Posterior vena cava (tissue), 2 donors: ENCODE measurements around the gene SCAANT1. TPM values are rescaled to one million over a fixed set of nuclear protein-coding genes. Genes with fewer than 3 reads are reported as not detected.
A peak's percentile ranks its signal among the peaks of the same experiment; 100 is the strongest.

Experiments used
- DNase-seq: peaks from one replicate; pipeline ENCODE4 v3.0.0-alpha.2; 2020; ENCODE audit warnings: low spot score
- intact Hi-C, 2 donors: fragments of 100-400 bp; cut with DNase I; formaldehyde crosslinking; loops; one replicate each; pipeline versions ENCODE4 v1.14.1 to v1.14.2; 2022 to 2023
- total RNA-seq, 2 donors: library from RNA; stranded (reverse); fragmentation: NEBNext Ultra II Directional; extraction: Animal tissue kit (Norgen Biotek cat#: 25700); gene quantifications; one replicate each; pipeline ENCODE4 v1.2.1, GENCODE V29; 2021
- donor health status: DM: yes; HTN: yes; CAD: no.
- donor health status: DM: yes; HTN: yes; CAD: no.

The SCAANT1 gene
- total RNA-seq, 2 donors from 2014 or later, result not detected

DNA sequence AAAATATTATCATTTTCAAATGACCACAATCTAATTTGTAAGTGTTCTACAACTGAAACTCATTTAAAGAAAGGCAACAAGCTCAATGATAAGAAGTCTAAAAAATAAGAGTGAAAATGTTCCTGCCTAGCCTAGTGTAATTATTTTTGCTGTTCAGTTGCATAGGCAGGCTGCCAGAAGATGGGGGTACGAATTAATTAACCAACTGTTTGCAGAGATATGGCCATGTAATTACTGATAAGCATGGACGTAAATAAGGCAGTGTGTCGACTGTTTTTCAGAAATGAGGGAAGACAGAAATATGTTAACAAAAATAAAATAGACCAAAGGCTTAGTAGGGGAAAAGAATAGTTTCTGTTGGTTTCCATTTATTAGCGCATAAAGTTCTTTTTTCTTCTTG lies 24.7 kb upstream of the SCAANT1 start:
- intact Hi-C loops, result no loop called here
- DNase-seq, result no peak

DNA sequence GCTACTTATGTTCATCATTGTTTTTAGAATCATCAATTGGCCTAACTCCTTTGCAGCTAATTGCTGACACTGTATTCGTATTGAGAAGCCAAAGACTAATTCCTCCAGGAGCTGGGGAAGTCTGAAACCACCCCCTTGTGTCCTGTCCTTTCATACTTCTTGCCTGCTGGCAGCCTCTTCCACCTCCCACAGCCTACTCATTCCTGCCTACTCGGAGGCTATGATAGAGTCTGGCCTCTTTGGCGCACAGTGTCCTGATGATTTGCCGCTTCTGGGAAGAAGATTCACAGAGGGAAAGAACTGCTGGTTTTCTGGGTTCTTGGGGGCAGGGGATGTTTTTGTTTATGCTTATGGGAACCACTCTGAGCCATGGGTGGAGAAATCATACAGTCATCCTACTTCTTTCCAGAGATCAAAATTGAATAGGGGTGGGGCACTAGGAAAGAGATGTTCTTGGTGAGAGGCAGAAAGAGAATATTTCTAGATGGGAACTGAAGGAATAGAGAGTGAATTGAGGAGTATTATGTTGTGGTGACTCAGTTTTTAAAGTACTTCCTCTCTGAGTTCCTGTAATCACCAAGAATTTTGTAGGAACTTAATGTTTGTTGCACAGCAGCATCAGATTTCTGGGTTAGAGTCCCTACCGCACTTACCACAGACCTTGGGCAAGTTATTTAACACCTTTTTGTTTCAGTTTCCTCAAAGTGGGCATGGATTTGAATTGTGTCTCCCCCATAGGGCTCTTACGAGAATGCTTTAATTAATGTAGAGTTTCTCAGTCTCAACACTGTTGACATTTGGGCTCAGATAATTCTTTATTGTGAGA lies 22.1 kb upstream of the SCAANT1 start:
- no peak for DNase-seq
- intact Hi-C loops, result no loop called here

DNA sequence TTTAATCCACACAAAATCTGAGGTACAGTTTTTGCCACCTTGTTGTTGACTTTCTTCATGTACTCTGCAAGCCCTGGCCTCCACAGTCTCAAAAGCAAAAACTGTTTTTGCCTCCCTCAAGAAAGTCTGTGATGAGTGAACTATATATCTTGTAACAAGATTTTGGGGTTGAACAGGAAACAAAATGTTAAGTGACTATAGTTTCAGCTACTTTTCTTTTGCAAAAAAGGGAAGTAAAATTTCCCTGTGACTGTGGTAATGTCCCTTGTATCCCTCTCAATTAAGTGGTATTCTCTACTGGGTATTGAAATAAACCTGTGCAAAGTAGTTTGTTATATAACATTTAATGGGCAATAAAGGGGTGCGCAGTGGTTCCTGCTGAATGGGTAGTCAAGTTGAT lies 21.3 kb upstream of the SCAANT1 start:
- intact Hi-C loops, result no loop called here
- no peak for DNase-seq

DNA sequence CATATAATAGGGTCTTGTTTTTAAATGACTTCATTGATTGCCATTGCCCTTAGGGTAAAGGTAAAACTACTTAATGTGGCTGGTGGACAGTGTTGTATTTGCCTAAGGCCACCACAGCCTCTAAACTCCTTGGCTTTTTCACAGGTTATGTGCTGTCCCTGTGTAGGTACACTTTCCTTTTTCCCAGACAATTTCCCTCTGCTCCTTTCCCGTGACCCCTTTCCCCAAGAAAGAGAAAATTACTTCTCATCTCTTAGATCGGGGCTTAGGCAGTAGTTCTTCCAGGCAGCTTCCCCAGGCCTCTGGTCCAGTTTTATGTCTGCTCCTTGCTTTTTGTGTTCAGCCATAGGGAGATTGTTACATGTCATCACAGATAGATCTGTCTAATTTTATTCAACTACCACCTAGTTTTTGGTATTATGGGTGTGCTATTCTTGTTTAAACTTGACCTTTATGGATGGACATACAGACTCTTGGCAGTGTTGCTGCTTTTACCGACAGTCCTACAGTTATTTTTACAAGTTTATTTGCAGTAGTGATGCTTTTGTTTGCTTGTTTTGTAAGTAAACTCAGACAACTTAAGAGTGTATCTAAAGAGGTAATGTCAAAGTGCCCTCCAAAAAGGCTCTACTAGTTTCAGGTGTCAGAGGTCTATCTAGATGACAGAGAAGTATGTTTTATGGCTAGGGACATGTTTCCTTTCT lies 20.5 kb upstream of the SCAANT1 start:
- intact Hi-C loops, result no loop called here

DNA sequence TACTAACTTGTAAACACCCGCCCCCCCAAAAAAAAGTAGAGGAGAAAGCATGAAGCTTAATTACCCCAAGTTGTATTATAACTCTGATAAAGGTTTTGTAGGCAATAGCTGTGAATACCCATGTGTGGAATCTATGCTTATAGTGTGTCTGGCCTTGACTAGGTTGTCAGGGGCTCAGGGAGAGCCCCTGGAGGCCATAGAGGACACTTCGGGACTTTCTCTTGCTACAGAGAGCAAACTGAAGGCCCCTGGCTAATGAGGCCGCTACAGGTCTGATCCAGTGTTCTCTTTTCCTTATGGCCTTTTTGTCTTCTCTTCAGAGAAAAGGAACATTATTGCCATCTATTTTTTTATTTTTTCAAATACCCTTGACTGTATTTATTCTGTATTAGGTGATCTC lies 19.1 kb upstream of the SCAANT1 start:
- DNase-seq, result no peak
- intact Hi-C loops, result no loop called here

More for the DNA sequence above, 20.5 kb upstream of the SCAANT1 start:
- DNase-seq, result no peak

DNA sequence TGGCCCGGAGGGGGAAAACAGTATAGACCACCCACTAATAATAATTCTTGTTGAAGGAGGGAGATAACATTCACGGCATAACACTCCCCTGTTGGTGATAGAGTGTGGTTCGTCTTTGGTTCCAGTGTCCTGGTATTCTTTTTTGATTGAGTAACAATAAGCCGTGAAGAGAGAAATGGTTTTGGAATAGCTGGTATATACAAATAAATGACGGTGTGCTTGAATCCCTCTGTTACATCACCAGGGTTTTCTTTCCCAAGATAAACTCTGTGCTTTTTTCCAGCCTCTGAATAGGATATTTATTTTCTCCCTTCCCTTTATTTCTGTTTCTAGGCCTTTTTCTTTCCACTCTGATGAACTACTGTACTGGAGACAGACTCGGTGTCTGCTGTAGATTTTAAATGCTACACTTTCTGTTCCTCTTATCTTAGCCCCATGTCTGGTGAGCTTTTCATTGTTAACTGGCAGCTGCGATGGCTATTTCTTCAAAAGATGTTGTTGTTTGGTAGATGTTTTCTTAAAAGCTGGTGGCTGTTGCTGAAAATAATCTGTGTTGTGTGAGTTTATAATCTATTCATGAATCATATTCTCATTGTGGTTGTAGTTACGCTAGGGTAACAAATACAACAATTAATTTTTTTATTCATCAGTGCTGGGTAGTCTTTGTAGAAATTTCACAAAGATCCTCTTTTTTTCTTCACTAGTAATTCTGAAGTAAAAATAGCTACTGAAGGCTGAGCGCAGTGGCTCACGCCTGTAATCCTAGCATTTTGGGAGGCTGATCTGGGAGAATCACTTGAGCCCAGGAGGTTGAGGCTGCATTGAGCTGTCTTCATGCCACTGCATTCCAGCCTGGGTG lies 15.5 kb upstream of the SCAANT1 start:
- no peak for DNase-seq
- intact Hi-C loops, result no loop called here

DNA sequence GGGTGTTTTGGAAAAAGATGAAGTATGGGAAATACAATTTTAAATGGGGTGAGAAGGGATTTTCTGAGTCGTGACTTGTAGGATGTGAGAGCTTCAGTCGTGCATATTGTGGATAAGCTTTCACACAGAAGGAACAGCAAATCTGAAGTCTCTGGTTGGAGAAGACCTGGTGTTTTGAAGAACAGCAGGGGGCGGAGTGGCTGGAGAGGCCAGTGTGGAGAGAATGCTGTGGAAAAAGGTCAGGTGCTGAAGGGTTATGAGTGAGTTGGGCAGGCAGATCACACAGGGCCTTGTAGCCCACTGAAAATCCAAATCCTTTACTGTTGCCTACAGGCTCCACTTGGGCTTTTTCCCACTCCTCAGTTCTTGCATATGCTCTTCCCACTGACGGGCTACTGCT lies 14.1 kb upstream of the SCAANT1 start:
- intact Hi-C loops, result no loop called here

DNA sequence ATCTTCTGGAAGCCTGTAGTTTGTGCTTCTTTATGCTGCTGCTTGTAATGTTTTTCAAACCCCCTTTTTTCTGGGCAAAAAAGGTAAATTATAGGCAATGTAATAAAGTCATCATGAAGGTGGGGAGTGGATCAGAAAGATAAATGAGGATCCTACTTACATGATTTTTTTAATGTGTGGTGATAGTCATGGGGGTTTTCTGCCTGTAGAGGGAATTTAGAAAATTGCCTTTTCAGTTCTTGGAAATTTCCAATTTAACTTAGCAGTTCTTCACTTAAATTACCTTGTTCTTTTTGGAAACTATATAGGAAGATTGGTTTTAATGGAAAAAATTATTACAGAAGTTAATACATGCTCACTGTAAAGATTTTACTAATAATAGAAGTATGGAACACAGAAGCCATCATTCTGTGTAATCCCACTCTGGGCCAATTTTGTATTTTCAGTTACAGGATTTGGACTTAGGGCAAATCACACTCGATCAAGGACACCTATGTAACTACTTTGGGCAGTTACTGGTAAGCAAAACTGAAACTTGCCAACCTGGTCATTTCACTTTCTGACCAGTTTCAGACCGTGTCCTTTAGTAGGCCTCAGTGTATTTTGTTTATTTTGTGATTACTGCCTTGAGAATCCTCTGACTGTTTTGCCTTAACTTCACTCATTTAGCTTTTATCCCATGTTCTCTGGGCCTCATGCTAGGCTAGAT lies 10.5 kb upstream of the SCAANT1 start:
- no peak for DNase-seq
- intact Hi-C loops, result no loop called here

More for the DNA sequence above, 14.1 kb upstream of the SCAANT1 start:
- no peak for DNase-seq

DNA sequence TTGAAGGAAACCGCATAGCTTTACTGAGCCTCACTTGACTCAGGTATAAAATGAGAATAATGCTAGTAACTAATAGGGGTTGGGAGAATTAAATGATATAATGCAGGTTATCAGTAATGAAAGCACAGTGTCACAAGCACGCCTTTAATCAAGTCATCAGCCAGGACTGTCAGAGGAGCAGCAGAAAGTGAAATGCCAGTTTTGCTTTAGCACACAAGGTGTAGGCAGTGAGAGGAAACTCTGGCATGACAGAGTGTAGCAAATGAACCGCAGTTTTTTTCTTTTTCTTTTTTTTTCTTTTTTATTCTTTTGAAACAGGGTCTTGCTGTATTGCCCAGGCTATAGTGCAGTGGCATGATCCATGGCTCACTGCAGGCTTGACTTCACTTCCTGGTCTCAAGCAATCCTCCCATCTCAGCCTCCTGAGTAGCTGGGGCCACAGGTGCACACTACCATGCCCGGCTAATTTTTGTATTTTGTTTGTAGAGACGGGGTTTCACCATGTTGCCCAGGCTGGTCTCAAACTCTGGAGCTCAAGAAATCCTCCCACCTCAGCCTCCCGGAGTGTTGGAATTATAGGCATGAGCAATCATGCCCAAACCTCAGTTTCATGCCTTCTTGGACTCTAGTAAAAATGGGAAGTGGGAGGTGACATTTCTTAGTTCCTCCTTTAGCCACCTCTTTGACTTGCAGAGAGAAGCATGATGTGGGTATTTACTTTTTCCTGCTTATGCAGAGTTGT lies 9.7 kb upstream of the SCAANT1 start:
- intact Hi-C loops, result no loop called here
- no peak for DNase-seq

DNA sequence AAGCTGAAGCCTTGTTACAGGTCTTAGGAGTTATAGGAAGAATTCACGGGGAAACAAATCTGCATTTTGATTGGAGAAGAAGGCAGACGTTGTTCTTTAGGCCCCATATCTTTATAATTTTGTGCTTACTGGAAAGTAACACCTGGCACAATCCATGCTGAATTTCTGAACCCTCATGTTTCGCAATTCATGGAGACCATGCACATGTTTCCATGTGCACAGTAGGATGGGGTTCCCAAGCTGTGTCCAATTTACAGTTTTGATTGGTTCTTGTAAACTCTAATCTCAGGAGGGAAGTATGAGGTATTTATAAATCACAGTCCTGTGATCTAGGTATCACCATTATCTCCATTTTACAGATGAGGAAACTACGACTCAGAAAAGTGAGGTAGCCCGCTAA lies 7.8 kb upstream of the SCAANT1 start:
- DNase-seq, result no peak
- intact Hi-C loops, result no loop called here

DNA sequence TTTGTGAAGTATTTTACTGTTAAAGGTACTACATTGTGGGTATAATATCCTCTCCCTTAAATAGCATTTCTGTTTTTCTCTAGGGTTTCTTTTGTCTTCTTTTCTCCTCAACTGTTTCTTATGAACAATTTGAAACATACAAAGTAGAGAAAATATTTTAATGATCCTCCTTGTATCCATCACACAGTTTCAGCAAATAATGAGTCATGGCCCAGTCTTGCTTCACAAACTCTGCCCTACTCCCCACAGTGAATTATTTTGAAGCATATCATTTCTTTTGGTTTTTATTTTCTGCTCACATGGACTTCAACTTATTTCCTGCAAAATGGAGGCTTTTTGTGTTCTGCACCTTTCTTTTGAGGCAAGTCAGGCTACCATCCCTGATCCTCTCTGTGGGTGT lies 6.1 kb upstream of the SCAANT1 start:
- intact Hi-C loops, result loop anchor here (10.0 kb wide), 1 partner anchor 76 kb away; no protein-coding TSS in a partner anchor
- no peak for DNase-seq

DNA sequence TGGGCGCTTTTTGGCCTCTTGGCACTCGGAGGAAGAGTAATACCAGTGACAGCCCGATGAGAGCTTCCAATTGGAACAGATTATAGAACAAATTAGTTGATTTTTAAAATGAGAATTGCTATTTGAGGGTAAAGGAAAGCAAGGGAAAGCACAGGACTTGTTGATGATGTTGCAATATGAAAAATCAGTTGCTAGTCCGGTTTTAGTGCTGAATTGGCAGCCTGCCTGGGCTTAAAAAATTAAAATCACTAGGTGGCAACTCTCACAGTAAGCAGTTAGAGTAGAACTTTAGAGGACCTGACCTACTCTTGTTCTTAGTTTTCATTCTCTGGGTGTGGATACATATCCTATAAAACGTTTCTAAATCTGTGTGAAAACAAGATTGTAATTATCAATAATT lies 2.1 kb upstream of the SCAANT1 start:
- intact Hi-C loops, result loop anchor here (10.0 kb wide), 1 partner anchor 80 kb away; no protein-coding TSS in a partner anchor
- no peak for DNase-seq

DNA sequence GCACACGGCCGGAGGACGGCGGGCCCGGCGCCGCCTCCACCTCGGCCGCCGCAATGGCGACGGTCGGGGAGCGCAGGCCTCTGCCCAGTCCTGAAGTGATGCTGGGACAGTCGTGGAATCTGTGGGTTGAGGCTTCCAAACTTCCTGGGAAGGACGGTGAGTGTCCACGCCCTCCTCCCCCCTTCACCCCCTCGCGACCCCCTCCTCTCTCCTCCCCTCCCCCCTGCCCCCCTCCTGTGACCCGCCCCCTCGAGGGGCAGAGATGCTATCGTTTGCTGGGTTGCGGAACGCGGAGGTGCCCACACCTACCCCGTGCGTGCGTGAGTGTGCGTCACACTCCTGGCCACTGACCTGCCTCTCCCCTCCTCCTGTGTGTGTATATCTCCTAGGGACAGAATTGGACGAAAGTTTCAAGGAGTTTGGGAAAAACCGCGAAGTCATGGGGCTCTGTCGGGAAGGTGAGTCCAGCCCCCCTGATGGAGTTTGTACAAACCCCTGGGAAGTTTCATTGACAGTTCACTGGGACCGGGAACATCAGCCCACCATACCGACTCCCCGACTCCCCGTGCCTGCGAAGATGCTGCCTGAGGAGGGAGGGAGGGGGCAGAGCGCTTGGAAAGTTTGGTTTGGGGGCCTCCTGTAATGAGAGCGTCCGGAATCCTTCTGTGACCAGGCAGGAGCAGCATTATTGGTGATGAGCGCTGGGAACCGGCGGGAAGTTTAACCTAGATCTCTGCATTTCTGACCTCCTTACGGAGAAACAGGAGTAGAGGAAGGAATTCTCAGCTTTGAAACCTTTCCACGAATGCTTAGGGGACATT lies 795 bp upstream of the SCAANT1 start:
- intact Hi-C loops, result loop anchor here (10.0 kb wide), 1 partner anchor 82 kb away; no protein-coding TSS in a partner anchor

DNA sequence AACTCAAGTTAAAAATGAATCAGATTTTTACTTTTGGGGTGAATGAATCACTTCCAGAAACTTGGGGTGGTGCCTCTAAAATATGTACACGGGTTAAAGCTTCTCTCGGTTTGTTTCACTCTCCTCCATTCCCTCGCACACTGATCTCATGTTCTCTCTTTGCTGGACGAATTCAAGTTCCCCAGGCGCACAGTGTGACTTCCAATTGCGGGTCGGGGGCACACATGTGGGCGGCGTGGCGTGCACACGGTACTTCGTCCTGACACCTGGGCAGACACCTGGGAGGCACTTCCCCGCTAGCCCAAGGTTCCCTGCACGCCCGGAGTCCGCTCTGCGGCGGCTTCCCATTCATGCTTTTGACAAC lies 692 bp downstream of the SCAANT1 start:
- intact Hi-C loops, result loop anchor here (10.0 kb wide), 1 partner anchor 83 kb away; no protein-coding TSS in a partner anchor
- DNase-seq, result no peak

More for the DNA sequence above, 795 bp upstream of the SCAANT1 start:
- peak; percentile 87 for DNase-seq

DNA sequence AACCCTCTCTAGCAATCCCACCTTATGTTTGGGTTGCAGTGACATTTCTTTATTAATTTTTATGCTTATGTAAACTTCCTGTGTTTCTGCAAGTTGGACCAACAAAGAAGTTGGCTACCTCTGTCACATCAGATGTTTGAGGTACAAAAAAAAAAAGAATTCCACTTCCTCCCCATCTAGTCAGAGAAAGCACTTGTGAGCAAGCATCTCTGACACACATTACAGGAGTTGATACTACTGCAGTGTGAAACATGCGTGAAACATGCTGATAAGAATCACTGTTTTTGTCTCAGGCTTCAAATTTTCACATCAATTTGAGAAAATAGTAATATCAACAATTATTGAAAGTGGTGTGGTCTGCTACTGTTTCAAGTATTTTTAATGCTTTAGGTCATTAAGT lies 1.3 kb downstream of the SCAANT1 start:
- intact Hi-C loops, result loop anchor here (10.0 kb wide), 1 partner anchor 84 kb away; no protein-coding TSS in a partner anchor
- no peak for DNase-seq

DNA sequence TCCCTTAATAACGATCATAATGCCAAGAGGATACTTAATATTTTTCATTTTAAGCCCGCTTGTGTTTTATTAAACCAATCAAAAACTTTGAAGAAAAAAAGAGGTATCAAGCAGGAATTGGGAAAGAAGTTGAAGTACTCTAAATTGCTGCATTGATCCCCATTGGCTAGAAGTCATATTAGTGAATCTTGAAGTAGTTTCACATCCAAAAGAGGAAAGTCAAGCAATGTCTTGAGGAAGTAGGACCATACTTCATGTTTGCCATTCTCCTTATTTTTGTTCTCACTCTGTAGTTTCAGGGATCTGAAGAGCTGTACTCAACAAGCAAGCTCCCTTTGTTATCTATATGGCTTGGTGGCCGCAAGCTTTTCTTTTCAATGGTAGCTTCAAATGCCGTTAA lies 2.2 kb downstream of the SCAANT1 start:
- intact Hi-C loops, result loop anchor here (10.0 kb wide), 1 partner anchor 85 kb away; no protein-coding TSS in a partner anchor

DNA sequence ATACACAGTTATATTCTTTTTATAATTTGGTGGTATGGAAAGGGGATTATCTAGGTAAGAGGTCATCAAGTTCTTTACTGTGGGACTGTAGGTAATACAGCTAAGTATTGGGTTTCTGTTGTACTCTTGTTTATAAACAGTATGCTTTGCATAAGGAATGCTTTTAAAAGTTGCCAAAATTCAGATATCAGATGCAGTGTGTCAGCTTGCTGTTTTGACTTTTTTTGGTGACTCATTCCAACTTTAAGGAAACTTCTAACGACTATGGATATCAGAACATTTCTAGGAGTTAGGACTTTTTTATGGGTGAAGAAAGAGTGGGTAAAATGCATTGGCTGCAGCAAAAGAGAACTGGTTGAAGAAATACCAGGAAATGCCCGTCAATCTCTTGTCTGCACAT lies 2.8 kb downstream of the SCAANT1 start:
- intact Hi-C loops, result no loop called here

More for the DNA sequence above, 2.2 kb downstream of the SCAANT1 start:
- no peak for DNase-seq

More for the DNA sequence above, 2.8 kb downstream of the SCAANT1 start:
- no peak for DNase-seq
